ENCODE data around the gene CELF2.

CELF2 gene

GRCh38 chr10:11358011-11358410, 340.3 kb downstream of the CELF2 start:
- TF ChIP-seq RARB (CRISPR knock-in tag; IDR thresholded peaks at IDR 0.05) (no peak), ZC3H10 (CRISPR knock-in tag; IDR thresholded peaks at IDR 0.05) (no peak), OSR1 (CRISPR knock-in tag; IDR thresholded peaks at IDR 0.05) (no peak), ZFP30 (CRISPR knock-in tag; IDR thresholded peaks at IDR 0.05) (no peak), ZFP3 (CRISPR knock-in tag; IDR thresholded peaks at IDR 0.05) (no peak), ZNF8 (CRISPR knock-in tag; IDR thresholded peaks at IDR 0.05) (no peak), TOX (CRISPR knock-in tag; IDR thresholded peaks at IDR 0.05; ENCODE audit: borderline replicate concordance) (no peak), PPARA (CRISPR knock-in tag; IDR thresholded peaks at IDR 0.05; ENCODE audit: borderline replicate concordance) (no peak)
- TF ChIP-seq, protein P1, sequence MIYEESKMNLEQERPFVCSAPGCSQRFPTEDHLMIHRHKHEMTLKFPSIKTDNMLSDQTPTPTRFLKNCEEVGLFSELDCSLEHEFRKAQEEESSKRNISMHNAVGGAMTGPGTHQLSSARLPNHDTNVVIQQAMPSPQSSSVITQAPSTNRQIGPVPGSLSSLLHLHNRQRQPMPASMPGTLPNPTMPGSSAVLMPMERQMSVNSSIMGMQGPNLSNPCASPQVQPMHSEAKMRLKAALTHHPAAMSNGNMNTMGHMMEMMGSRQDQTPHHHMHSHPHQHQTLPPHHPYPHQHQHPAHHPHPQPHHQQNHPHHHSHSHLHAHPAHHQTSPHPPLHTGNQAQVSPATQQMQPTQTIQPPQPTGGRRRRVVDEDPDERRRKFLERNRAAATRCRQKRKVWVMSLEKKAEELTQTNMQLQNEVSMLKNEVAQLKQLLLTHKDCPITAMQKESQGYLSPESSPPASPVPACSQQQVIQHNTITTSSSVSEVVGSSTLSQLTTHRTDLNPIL (CRISPR knock-in tag; IDR thresholded peaks at IDR 0.05; ENCODE audit: low read depth), result no peak
- TF ChIP-seq, protein P2, sequence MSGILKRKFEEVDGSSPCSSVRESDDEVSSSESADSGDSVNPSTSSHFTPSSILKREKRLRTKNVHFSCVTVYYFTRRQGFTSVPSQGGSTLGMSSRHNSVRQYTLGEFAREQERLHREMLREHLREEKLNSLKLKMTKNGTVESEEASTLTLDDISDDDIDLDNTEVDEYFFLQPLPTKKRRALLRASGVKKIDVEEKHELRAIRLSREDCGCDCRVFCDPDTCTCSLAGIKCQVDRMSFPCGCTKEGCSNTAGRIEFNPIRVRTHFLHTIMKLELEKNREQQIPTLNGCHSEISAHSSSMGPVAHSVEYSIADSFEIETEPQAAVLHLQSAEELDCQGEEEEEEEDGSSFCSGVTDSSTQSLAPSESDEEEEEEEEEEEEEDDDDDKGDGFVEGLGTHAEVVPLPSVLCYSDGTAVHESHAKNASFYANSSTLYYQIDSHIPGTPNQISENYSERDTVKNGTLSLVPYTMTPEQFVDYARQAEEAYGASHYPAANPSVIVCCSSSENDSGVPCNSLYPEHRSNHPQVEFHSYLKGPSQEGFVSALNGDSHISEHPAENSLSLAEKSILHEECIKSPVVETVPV (CRISPR knock-in tag; IDR thresholded peaks at IDR 0.05), result no peak
- TF ChIP-seq, protein P3, sequence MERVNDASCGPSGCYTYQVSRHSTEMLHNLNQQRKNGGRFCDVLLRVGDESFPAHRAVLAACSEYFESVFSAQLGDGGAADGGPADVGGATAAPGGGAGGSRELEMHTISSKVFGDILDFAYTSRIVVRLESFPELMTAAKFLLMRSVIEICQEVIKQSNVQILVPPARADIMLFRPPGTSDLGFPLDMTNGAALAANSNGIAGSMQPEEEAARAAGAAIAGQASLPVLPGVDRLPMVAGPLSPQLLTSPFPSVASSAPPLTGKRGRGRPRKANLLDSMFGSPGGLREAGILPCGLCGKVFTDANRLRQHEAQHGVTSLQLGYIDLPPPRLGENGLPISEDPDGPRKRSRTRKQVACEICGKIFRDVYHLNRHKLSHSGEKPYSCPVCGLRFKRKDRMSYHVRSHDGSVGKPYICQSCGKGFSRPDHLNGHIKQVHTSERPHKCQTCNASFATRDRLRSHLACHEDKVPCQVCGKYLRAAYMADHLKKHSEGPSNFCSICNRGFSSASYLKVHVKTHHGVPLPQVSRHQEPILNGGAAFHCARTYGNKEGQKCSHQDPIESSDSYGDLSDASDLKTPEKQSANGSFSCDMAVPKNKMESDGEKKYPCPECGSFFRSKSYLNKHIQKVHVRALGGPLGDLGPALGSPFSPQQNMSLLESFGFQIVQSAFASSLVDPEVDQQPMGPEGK (CRISPR knock-in tag; IDR thresholded peaks at IDR 0.05; ENCODE audit: borderline replicate concordance), result no peak
- ATAC-seq, result no peak

DNA sequence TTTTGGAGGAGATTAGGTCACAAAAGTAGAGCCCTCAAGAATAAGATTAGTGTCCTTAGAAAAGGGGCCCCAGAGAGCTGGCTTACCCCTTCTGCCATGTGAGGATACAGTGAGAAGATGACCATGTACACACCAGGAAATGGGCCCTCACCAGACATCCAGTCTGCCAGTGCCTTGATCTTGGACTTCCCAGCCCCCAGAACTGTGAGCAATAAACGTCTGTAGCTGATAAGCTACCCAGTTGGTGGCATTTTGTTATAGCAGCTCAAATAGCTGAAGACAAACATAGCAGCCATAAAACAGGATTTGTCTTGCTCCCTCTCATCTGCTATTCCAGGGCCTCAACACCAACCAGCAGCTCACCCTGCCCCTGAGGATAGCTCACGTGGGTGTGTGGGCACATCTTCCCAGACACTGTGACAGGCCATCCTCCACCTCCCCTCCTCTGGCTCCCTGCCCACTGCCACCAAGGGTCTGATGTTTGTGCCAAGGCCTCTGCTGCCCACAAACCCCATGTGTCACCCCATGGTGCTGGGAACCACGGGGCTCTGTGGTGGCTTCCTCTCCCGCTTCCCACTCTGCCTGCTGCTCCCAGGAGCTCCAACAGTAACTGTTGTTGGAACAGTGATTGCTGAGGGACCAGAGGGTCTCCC, 341.4 kb downstream of the CELF2 start:
- TF ChIP-seq ARNTL (CRISPR knock-in tag; IDR thresholded peaks at IDR 0.05; ENCODE audit: borderline replicate concordance, low read depth) (no peak), BACH2 (CRISPR knock-in tag; IDR thresholded peaks at IDR 0.05; ENCODE audit: borderline replicate concordance) (no peak), ZNF70 (CRISPR knock-in tag; IDR thresholded peaks at IDR 0.05) (no peak), TSHZ2 (CRISPR knock-in tag; IDR thresholded peaks at IDR 0.05) (no peak), SNAI2 (CRISPR knock-in tag; IDR thresholded peaks at IDR 0.05) (no peak), ZNF565 (CRISPR knock-in tag; conservative IDR thresholded peaks at IDR 0.05; ENCODE audit: low read depth) (no peak), ESRRG (CRISPR knock-in tag; IDR thresholded peaks at IDR 0.05) (no peak), ISL1 (CRISPR knock-in tag; IDR thresholded peaks at IDR 0.05) (no peak), ZFP30 (CRISPR knock-in tag; IDR thresholded peaks at IDR 0.05) (no peak), OSR1 (CRISPR knock-in tag; IDR thresholded peaks at IDR 0.05) (no peak), RARB (CRISPR knock-in tag; IDR thresholded peaks at IDR 0.05) (no peak), ZC3H10 (CRISPR knock-in tag; IDR thresholded peaks at IDR 0.05) (no peak), TCF4 (CRISPR knock-in tag; IDR thresholded peaks at IDR 0.05; ENCODE audit: borderline replicate concordance) (no peak)
- TF ChIP-seq, protein P3 (CRISPR knock-in tag; IDR thresholded peaks at IDR 0.05; ENCODE audit: borderline replicate concordance), result no peak
- TF ChIP-seq, protein P4, sequence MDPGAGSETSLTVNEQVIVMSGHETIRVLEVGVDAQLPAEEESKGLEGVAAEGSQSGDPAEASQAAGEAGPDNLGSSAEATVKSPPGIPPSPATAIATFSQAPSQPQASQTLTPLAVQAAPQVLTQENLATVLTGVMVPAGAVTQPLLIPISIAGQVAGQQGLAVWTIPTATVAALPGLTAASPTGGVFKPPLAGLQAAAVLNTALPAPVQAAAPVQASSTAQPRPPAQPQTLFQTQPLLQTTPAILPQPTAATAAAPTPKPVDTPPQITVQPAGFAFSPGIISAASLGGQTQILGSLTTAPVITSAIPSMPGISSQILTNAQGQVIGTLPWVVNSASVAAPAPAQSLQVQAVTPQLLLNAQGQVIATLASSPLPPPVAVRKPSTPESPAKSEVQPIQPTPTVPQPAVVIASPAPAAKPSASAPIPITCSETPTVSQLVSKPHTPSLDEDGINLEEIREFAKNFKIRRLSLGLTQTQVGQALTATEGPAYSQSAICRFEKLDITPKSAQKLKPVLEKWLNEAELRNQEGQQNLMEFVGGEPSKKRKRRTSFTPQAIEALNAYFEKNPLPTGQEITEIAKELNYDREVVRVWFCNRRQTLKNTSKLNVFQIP (CRISPR knock-in tag; IDR thresholded peaks at IDR 0.05; ENCODE audit: borderline replicate concordance, low read depth), result no peak
- TF ChIP-seq, protein P1 (CRISPR knock-in tag; IDR thresholded peaks at IDR 0.05; ENCODE audit: low read depth), result no peak

More for the DNA sequence above, 341.4 kb downstream of the CELF2 start:
- ATAC-seq, result no peak

All from SK-N-SH treated with all-trans-retinoic acid at 6 μM for 48 hours (cell line).